Activated CD4-positive, alpha-beta T cell treated with anti-CD3 and anti-CD28 coated beads for 24 hours (primary cell): Measurements from ENCODE around the gene ZGPAT.

Source experiments
- DNase-seq, 2 donors: peaks; one replicate each; pipeline ENCODE4 v3.0.0-alpha.2; 2020; ENCODE audit warnings: low read depth in 2 of 2

Gene ZGPAT

DNA sequence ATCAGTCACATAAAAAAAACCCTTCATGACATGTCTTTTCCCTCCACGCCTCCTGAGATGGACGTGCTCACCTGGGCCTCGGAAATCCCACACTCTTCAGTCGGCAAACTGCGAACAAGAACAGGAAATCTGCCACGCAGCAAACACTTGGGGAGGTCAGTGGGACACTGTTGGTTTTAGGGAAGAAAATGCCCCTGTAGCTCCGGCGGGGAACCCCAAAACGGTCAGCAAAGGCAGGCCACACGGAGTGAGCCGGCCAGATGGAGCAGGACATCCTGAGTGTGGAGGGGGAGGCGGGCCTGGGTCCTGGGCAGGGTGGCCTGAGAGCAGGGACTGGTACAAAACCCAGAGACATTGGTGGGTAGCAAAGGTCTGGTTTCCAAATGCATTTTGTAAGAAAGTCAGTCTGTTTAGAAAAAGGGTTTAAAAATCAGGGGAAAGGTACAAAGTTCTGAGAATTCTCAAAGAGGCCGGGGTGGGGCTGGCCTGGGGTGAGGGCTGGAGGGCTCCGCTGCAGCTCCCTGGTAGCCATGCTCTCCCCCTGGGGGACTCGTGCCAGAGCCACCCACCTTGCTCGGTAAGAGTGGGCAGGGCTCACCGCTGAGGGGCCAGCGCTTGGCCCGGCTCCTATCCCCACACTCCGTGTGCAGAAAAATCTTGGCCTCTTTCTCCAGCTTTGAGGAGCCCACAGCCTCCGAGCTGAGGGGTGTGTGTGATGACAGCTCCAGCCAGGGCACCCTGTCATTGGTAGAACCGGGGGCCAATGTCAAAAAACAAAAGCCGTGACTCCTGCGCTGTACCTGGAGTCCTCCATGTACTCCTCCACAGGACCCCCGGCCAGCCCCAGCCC lies 37.0 kb downstream of the ZGPAT start:
- no peak for DNase-seq

DNA sequence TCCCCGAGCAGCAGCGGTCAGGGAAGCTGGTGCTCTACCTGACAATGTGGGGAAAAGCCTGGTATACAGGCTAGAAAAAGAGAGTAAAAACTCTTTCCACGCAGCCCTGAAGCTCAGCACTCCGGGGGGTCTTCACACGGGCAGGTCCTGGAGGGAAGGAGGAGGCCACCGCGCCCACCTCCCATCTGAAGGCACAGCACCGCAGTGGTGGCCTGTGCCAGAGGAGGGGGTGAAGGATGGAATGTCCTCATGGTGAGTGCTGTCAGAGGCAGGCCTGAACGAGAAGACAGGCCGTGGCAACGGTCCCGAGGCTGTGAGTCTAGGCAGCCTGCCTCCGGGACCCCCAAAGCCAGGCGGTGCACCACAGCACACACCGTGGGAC lies 37.6 kb downstream of the ZGPAT start:
- no peak for DNase-seq

DNA sequence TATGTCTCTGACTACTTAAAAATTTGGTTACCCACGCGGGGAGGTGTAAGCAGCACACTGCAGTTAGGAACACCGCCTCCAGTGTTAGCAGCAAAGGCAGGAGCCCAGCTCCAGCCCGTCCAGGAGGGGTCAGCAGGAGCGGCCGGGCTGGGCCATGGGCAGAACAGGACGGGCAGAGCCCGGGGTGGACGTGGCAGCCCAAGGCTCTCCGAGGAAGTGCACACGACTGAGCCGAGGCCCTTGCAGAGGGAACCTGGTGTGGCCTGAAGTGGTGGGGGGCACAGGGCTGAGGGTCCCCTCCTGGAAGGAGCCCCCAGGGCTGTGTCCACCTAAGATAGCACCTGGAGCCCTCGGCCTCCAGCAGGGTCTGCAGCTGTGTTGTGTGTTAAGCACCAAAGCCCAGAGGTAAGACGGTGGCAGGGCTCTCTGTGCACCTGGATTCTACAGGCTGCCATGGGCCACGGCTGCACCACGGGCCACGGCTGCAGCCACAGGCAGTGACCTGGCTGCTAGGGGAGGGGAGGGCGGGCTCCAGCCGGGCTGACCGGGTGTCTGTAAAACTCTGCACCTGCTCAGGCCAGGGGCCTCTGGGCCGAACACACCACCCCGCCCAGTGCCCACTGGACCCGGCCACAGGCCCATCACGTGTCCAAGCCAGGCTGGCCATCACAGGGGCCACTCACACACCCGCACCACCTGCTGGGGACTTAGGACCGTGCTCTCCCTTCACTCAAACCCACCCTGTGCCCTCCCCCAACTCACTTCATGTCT lies 38.3 kb downstream of the ZGPAT start:
- no peak for DNase-seq

DNA sequence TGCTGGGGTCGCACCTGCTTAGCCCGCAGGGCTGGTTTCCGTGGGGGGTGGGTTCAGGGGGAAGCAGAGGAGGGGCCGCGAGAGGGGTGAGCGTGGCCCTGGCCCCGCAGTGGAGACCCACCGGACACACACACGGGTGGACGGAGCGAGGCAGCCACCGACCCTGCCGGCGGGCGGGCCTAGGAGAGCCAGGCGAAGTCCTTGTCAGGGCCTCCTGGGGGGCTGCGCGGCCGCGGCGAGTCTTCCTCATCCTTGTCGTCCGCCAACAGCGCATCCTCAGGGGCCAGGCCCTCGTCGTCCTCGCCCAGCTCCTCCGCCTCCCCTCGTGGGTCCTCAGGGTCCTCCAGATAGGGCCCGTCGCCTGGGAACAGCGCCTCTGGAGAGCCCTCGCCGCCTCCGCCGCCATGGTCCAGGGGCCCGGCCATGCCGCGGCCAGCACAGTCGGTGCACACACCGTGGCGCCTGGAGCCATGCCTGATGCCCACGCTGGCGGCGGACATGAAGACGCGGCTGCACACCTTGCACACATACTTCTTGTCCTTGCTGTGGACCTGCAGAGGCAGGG lies 39.0 kb downstream of the ZGPAT start:
- no peak for DNase-seq

DNA sequence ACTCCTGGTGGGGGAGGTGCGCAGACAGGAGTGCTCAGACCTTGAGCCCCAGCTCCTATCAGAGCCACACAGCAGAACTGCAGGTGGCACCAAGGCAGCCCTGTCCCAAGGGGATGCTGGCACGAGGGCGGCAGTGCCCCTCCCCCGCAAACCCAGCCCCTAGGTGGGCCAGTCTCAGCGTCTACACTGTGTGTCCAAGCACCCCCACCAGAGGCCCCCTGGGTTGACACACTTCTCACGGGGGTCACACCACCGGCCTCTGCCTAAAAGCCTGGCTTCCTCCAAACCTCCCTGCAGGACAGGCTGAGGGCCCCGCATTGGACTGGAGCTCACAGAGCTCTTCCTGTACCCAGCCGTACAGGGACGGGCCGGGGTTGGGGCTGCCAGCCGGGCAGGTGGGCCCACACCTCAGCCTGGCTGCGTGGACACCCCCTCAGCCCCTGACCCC lies 39.8 kb downstream of the ZGPAT start:
- no peak for DNase-seq

DNA sequence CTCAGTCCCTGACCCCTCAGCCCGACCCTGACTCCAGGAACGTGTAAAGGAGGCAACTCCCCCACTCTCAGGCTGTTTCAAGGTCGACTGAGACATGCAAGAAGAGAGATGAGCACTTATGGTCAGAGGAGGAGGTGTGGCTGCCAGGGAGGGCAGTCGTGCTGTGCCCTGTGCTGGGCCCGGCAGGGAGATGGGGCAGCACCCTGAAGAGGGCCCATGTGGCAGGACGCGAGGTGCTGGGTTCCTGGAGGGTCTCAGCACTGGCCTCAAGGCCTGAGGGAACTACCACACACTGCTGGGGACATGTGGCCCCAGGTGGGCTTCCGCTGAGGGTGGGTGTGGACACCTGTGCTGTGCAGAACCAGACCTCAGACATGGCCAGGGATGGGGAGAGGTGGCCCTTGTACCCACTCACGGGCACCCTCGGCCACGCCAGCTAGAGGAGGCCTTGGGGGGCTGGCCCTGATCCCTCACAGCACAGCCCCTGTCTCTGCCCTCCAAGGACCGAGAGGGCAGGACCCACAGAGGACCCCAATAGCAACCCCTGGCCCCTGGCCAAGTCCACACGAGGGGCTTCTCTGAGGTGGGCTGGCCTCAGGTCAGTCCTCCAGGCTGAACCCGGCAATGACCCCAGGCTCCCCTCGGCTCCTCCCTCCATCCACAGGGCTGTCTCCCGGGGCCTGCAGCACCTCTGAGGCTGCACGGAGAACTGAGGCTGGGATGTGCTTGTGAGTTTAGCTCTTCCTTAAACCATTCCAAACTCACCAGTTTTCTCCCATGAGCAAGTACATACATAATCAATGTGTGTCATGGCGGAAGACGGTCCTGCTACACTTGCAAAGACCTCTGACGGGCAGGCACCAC lies 40.5 kb downstream of the ZGPAT start:
- no peak for DNase-seq

DNA sequence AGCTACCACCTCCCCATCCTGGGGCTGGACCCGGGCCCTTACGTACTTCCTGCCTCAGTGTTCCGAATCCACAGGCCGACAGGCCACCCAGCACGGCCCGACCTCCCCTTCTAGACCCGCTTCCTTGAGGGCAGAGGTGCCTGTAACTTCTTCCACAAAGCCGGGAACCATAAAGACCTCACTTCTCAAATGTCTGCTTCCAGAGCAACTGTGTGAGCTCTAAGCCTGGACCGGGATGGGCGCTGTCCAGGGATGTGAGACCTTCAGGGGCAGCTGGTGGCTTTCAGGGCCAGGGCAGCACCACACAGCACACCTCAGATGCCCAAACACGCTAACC lies 41.1 kb downstream of the ZGPAT start:
- no peak for DNase-seq

DNA sequence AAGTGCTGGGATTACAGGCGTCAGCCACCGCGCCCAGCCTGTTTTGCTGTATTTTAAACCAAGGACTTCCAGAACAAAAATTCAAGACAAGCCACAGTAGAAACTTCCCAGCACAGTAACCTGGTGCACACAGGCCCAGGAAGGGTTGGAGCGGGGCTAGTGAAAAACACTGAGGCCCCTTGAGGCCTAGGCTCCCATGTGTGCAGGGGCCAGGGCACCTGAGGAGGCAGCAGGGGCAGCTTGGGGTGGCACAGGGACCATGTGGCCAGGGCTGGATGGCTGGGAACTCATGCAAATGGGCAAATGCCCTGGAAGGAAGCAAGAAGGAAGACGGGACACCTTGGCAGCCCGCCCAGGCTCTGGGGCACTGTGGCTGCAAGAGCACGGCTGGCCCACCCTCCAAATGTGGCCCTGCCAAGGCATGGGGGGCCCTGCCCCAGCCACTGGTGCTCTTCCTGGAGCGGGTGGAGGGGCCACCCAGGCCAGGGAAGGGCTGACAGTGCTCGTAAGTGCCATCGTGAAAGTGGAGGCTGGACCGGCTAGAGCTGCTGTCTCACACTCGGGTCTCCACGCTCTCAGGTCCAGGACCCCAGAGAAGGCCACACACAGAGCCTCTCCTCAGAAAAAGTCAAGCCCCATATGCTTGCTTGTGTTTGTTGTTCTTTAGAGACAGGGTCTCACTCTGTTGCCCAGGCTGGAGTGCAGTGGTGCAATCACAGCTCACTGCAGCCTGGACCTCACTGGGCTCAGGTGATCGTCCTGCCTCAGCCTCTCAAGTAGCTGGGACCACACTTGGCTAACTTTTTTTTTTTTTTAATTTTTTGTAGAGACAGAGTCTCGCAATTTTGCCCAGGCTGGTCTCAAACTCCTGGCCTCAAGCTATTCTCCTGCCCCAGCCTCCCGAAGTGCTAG lies 42.0 kb downstream of the ZGPAT start:
- no peak for DNase-seq

DNA sequence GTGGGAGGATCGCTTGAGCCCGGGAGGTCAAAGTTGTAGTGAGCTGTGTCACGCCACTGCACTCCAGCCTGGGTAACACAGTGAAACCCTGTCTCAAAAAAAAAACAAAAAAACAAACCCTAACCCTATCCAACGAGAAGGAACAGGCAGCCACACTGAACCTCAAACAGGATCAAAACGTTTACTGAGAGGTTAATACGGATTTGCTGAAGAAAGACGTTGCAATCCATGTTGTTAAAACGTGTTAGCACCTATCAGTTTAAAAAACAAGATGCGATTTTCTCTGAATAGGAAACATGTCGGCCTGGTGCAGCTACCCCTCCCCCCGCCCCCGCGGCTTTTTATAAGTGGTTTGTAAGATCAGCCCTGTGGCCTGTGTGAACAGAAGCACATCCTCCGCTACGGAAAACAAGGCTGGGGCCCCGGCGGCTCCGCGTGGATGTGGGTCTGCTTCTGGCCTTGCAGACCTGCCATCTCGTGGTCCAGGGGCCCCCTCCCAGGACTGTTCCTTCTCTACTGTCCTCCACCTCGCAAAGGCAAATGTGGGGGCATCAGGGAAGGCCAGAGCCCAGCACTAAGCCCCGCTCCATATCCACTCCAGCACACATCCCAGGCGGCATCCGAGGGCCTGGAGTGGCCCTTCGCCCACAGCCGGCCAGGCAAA lies 43.1 kb downstream of the ZGPAT start:
- no peak for DNase-seq

DNA sequence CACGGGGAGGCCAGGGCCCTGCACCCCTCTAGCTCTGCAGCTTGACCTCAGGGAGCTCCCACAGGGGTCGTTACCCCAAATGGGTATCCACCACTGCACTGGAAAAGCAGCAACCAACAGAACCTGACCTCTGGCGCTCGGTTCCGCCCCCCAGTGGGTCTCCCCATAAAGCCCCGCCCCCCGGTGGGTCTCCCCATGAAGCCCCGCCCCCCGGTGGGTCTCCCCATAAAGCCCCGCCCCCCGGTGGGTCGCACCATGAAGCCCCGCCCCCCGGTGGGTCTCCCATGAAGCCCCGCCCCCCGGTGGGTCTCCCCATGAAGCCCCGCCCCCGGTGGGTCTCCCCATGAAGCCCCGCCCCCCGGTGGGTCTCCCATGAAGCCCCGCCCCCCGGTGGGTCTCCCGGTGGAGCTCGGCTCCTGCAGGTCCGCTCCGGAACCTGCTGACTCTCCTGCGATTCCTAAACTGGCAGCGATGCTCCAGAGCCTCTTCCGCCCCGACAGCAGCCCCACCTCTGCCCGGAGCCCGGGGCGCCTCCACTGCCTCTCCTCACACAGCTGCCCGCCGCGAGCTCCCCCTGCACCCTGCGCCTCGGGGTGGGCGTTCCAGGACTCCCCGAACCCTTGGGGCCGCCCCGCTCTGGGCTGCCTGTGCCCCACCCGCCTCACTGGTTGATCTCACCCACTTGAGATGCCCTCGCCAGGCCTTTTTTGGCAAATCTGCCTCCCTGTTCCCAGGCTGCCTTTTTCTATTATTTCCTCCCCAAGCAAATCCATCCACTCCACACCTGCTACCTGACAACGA lies 43.8 kb downstream of the ZGPAT start:
- no peak for DNase-seq

DNA sequence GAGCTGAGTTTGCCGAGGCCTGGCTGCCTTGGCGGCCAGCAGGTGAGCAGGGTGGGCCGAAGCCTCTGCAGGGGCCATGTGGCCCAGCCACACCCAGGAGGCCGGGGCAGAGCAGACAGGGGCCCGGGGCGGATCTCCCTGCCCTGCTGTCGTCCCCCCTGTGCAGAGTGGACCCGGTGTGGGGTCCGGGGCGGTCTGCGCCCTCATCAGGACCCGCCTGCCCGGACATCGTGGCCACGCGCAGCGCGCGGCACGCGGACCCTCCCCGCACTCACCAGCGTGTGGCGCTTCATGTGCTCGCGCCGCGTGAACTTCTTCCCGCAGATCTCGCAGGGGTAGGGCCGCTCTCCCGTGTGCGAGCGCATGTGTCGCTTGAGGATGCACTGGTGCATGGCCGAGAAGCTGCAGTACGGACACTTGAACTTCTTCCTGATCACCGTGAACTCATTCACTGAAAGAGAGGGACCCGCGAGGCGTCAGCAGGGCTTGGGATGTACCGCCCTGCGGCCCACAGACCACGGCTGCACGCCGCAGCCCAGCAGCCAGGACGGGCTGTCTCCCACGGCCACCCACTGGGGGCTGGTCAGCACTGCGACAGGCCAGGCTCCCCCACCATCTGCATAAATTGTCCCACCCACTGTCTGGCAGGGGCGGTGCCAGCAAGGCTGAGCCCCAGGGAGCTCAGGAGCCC lies 44.7 kb downstream of the ZGPAT start:
- DNase-seq: no peak

DNA sequence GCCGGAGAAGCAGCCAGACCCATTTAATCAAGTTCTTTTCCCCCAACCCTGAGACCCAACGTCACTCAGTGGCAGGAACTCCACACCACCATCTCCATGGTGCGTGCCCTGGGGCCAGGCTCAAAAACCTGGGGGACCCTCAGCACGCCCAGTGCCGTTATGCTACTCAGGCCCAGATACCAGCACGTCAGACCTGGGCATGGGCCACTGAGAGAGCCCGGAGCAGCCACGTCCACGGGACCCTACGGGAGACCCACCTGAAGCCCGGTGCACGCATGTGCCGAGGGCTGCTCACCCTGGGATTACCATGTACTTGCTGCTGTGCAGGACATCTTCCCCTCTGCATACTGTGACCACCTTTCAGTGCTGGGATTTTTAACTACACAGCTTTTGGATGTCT lies 45.5 kb downstream of the ZGPAT start:
- no peak for DNase-seq

DNA sequence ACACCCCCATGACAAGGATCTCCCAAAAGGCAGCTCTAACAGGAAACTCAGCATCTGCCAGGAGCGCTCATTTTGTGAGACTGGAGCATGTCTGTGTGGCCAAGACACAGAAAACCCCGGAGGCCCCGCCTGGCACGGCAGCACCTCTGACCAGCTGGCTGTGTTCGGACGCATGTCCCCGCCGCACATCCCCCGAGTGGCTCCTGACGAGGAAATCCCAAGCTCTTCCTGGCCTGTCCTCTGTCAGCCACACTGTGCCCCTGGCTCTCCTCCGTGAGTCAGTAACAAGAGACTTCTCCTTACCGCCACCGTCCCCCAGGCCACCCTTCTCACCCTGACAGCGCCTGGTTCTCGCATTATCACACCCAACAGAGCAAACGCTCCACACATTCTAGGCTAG lies 46.2 kb downstream of the ZGPAT start:
- no peak for DNase-seq

DNA sequence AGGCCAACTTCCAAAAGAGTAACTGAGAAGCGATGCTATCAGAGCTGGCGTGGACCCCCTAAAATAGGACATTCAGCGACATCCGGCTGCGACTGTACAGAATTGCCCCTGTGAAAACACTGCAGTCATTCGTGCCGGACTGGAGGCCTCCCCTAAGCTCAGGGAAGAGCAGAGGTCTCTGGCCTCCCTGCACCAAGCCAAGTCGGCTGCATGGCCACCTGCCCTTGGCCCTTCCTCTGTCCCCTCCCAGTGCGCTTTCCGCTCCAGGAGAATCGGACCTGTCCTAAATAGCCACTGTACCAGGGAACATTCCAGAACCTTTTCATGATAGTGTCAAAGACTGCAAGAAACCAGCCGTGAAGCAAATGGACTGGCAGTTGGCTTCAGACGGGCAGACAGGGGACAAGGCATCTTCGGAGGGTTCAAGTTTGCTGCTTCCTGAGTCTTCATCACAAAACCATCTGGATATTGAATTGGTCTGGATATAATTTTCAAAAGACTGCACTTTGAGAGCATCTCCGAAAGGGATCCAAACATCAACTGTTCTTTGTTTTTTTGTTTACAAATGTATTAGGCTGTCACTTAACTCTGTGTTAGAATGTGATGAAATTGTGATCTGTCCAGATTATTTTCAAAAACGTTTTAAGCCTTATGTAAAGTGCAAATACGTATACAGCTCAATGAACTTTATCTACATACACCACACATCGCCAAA lies 48.3 kb downstream of the ZGPAT start:
- no peak for DNase-seq

DNA sequence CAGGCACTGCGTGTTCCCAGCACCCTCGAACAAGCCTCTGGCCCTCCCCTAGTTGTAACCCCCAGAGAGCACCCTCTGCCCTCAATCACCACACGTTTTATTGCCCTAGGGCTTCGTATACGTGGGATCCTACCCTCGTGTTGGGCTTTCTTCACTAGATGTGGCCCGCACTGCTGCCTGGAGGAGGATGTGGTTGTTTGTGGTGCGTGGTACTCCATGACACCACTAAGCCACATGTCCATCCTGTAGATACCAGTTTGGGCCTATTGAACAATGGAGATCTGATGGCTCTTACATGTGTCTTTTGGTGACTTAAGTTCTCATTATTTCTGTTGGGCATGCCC lies 48.8 kb downstream of the ZGPAT start:
- DNase-seq: no peak

DNA sequence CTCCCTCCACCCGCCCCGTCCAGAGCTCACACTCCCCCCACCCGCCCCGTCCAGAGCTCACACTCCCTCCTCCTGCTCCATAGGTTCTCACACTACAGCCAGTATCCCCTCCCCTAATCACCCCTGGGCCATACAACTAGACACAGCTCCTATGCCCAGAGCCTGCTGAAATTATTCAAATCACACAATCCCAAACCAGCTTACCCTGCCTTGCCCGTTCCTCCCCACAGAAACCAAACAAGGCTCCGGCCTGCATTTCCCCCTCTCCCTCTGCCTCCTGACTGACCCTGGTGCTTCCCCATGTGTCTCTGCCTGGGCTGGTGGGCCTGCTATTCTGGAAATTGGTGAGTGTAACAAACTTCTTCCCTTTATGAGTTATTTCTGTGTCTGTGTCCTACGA lies 50.3 kb downstream of the ZGPAT start:
- DNase-seq: no peak

DNA sequence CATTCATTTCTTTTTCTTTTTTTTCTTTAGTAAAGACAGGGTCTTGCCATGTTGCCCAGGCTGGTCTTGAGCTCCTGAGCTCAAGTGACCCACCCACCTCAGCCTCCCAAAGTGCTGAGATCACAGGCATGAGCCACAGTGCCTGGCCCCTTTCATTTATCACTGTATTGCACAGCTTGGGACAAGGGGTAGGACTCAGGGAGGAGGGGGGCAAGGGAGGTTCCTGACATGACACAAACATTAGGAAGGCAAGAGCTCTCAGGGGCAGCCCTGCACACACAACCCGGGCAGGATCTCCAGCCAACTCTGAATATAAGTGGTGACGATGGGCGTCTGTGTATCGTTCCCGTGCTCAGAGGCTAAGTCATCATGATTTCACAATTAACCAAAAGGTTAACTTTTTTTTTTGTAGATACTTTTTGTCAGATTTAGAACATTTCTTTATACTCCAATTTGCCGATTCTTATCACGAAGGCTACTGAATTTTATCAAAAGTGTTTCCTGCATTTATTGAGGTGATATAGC lies 51.6 kb downstream of the ZGPAT start:
- no peak for DNase-seq
